ENCODE data around the gene SCTR.

SCTR gene

GRCh38 chr2:119486886-119487285 is 37.4 kb downstream of the SCTR start:
- DNase-seq, result no peak

GRCh38 chr2:119486196-119486827 is 38.0 kb downstream of the SCTR start:
- no peak for DNase-seq

GRCh38 chr2:119485336-119486110 is 38.8 kb downstream of the SCTR start:
- no peak for DNase-seq

GRCh38 chr2:119484834-119485233 is 39.4 kb downstream of the SCTR start:
- no peak for DNase-seq

GRCh38 chr2:119483896-119484718 is 40.2 kb downstream of the SCTR start:
- no peak for DNase-seq

- DNase-seq, result no peak
Observed at GRCh38 chr2:119483395-119483753, 40.9 kb downstream of the SCTR start.

GRCh38 chr2:119482481-119483394 is 41.5 kb downstream of the SCTR start:
- DNase-seq, result no peak

- no peak for DNase-seq
Observed at GRCh38 chr2:119481501-119482455, 42.5 kb downstream of the SCTR start.

GRCh38 chr2:119480718-119481142 is 43.6 kb downstream of the SCTR start:
- no peak for DNase-seq

GRCh38 chr2:119480184-119480583 is 44.1 kb downstream of the SCTR start:
- DNase-seq, result no peak

- DNase-seq, result no peak
Observed at GRCh38 chr2:119478978-119479295, 45.3 kb downstream of the SCTR start.

- DNase-seq, result no peak
Observed at GRCh38 chr2:119478188-119478977, 45.9 kb downstream of the SCTR start.

GRCh38 chr2:119477113-119477505 is 47.2 kb downstream of the SCTR start:
- DNase-seq, result no peak

- DNase-seq, result peak; percentile 10
Observed at GRCh38 chr2:119476301-119477112, 47.8 kb downstream of the SCTR start.

- no peak for DNase-seq
Observed at GRCh38 chr2:119475857-119476244, 48.4 kb downstream of the SCTR start.

- DNase-seq, result no peak
Observed at GRCh38 chr2:119475225-119475856, 48.9 kb downstream of the SCTR start.

GRCh38 chr2:119474371-119475224 is 49.7 kb downstream of the SCTR start:
- DNase-seq, result no peak

GRCh38 chr2:119473621-119474370 is 50.5 kb downstream of the SCTR start:
- DNase-seq, result no peak

Measured in NCI-H1436 (cell line).